22Rv1 (cell line): ENCODE data around the gene C10orf95.

Experiments used
- H3K27ac ChIP-seq: fragments of 450-650 bp; 2 replicates; pipeline ENCODE4 v1.5.1; 2017
- ZFX ChIP-seq: fragments of 450-650 bp; IDR thresholded peaks from 2 replicates; pipeline ENCODE4 v1.6.1; 2017; ENCODE audit warnings: antibody characterized with exemption, borderline replicate concordance
- TF ChIP-seq, protein P1 (sequence below): fragments of 450-650 bp; IDR thresholded peaks from 2 replicates; pipeline ENCODE4 v1.5.1; 2017; ENCODE audit warnings: mild to moderate bottlenecking

C10orf95 gene

DNA sequence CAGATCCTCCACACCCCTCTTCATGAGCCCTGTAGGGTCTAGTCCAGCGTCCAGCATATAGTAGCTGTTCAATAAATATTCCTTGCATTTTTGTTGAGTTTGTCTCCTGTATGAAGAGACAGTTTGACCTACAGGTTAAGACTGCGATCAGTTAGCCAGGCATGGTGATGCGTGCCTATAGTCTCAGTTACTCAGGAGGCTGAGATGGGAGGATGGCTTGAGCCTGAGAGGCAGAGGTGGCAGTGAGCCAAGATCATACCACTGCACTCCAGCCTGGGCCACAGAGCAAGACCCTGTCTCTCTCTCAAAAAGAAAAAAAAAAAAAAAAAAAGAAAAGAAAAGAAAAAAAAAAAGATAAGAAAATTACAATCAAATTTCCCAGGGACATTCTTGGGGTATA lies 13.8 kb downstream of the C10orf95 start:
- no peak for TF ChIP-seq ZFX
- TF ChIP-seq, protein P1, sequence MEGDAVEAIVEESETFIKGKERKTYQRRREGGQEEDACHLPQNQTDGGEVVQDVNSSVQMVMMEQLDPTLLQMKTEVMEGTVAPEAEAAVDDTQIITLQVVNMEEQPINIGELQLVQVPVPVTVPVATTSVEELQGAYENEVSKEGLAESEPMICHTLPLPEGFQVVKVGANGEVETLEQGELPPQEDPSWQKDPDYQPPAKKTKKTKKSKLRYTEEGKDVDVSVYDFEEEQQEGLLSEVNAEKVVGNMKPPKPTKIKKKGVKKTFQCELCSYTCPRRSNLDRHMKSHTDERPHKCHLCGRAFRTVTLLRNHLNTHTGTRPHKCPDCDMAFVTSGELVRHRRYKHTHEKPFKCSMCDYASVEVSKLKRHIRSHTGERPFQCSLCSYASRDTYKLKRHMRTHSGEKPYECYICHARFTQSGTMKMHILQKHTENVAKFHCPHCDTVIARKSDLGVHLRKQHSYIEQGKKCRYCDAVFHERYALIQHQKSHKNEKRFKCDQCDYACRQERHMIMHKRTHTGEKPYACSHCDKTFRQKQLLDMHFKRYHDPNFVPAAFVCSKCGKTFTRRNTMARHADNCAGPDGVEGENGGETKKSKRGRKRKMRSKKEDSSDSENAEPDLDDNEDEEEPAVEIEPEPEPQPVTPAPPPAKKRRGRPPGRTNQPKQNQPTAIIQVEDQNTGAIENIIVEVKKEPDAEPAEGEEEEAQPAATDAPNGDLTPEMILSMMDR, result no peak
- no peak overlapping the region for H3K27ac ChIP-seq

DNA sequence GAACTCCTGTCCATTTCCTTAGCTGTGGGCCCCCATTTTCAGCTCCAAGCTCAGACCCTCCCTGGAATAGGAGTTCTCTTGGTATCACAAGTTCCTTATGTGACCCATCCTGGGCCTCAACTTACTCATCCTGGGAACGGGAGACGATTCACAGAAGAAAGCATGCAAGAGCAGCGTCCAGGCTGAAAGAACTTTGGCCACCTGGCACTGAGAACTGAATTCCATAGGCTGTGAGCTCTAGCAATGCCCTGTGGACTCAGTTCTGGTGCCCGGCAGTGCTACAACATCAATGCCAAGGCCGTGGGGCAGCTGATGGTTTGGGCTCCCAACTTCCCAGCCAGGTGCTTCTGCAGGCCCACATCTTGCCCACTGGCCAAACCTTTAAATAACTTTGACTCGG lies 15.0 kb downstream of the C10orf95 start:
- H3K27ac ChIP-seq, result no peak overlapping the region
- no peak for TF ChIP-seq ZFX
- TF ChIP-seq, protein P1, result no peak

DNA sequence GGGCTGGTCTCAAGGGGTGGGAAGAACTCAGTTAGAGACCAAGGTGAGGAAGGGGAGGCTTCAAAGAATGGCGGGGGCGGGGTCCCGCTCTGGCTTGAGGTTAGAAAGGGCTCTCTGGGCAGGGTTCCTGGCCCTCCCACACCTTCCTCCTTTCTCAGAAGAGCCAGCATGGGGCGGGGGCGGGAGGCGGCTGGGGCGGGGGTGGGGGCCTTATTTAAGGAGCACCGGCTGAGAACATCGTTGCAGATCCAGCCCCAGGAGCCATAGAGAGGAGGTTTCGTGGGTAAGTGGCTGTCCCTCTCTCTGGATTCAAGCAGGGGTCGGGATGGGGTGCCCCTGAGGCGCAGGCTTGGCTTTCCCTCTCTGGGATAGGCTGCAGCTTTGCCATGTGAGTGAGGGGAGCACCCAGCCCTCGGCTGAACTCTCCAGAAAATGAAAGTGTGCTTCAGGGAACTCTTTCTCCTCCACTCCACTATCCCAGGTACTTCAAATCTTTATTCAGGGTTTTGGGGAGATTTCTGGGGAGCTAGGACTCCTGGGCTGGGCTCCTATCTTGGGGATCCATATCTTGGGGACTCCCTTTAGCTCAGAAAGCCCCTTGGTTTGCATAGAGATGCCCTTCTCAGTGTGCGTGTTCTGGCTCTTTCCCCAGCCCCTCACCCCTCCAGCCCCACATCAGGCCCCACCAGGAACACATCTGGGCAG lies 15.7 kb downstream of the C10orf95 start:
- H3K27ac ChIP-seq, result no peak overlapping the region
- TF ChIP-seq, protein P1, result no peak
- TF ChIP-seq ZFX, result no peak

DNA sequence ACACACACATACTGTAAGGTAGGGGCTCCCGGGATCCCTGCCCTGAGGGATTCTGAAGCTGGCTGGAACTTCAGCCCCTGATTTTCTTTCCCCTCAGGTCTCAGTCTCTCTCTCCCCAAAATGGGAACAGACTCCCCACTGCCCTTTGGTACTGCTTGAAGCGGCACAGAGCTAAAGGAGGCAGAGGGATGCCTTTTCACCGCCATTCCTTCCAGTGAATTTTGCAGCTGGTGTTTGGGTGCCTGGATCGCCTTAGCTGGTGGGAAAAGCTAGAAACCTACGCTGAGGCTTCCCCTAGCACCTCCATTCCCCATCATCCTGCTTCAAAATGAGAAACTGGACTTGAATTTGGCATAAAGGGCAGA lies 16.2 kb downstream of the C10orf95 start:
- TF ChIP-seq, protein P1, result no peak
- no peak for TF ChIP-seq ZFX
- no peak overlapping the region for H3K27ac ChIP-seq

DNA sequence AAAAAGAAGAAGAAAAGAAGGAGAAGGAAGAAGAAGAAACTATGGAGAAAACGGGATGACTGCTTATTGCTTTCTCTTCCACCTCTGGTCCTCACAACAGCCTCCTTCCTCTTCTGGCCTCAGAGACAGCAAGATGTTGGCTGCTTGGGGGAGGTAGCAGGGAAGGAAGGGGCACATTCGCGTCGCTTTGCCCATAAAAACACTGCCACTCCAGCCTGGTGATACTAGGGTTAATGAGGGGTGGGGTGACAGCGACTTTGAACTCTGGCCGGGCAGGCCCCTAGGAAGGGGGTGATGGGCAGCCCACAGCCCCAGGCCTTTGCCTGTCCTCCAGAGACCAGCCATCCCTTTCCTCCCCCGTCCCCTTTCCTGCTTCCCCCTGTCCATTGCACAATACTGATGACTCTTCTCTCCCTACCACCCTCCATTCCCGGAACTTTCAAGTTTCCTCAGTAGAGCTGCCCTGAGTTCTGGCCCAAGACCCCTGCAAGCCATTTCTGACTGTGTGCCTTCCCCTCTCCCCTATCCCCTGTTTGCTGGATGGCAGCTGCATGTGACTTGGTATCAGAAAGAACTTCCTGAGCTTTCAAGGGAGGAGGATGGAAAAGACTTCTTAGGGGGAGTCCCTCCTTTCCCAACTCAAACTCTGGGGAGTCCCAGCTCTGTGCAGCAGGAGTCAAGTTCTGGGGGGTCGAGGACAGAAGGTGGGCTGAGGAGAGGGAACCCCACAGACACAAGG lies 16.8 kb downstream of the C10orf95 start:
- no peak overlapping the region for H3K27ac ChIP-seq
- TF ChIP-seq ZFX, result no peak
- TF ChIP-seq, protein P1, result no peak

DNA sequence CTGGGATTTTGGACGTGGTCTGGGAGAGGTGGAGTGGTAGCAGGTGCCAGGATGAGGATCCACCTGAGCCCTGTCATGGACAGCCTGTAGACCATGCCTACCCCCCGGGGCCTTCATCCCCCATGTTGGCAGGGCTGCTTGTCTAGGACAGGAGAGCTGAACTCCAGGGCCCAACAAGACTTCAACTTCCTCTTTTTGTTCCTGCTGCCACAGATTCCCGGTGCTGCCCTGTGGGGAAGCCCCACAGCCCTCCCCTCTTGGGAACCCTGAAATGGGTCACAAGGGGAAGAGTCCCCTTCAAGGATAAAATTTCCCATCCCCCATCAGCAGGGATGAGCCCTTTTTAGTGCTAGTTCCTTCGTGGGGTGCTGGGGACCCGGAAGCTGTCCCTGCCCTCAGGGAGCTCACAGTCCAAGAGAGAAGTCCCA lies 17.7 kb downstream of the C10orf95 start:
- TF ChIP-seq, protein P1, result no peak
- TF ChIP-seq ZFX, result no peak
- H3K27ac ChIP-seq, result no peak overlapping the region
